Gastroesophageal sphincter (tissue), 3 donors: ENCODE results near the gene VOPP1.

Source experiments
- EP300 ChIP-seq: sonication (generic); formaldehyde crosslinking; IDR thresholded peaks from one replicate; pipeline ENCODE4 v1.6.1; 2017; ENCODE audit warnings: antibody characterized with exemption, mild to moderate bottlenecking
- POLR2A ChIP-seq, 2 donors: fragments of 450-650 bp; IDR thresholded peaks; one replicate each; pipeline ENCODE4 v1.6.1; 2017; ENCODE audit warnings: antibody characterized with exemption in 2 of 2, mild to moderate bottlenecking in 2 of 2, moderate library complexity in 1 of 2
- POLR2AphosphoS5 ChIP-seq: sonication (generic); formaldehyde crosslinking; IDR thresholded peaks from one replicate; pipeline ENCODE4 v1.6.1; 2017; ENCODE audit warnings: antibody characterized with exemption
- TF ChIP-seq, protein P1 (sequence below), 4 experiments: fragments of 200-600 bp in 2 of 4; fragments of 450-650 bp in 2 of 4; sonication (generic) in 1 of 4; IDR thresholded peaks; one replicate each; pipeline ENCODE4 v1.5.1; 2017 to 2019; ENCODE audit warnings: antibody characterized with exemption in 4 of 4, mild to moderate bottlenecking in 2 of 4, moderate library complexity in 2 of 4

DNA sequence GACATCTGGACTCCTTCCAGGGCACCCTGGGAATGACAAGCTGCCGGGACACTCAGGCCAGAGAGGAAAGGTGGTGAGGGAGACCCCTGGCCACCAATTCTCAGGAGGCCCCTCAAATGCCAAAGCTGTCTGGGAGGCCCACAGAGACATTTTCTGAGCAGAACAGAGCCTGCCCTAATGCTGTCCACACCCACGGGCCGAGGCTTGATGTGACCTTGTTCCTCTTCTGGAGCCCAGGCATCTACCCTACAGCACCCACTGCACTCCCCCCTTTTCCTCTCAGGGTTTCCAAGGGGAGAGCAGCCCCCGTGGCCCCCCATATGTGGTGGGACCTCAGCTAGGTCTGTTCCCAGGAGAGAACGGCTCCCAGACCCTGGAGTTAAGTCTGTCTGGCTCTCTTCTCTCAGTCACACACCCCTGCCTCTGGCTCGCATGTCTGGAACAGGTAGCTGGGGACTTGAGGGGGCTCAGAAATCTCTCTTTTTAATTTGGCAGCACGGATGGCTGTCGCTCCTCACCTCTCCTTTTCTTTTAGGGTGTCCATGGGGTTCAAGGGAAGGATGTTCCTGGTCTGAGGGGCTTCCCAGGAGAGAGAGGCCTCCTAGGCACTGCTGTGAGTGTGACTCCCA, 16.8 kb upstream of the VOPP1 start:
- TF ChIP-seq POLR2A (IDR thresholded peaks at IDR 0.05): no peak
- TF ChIP-seq, protein P1, sequence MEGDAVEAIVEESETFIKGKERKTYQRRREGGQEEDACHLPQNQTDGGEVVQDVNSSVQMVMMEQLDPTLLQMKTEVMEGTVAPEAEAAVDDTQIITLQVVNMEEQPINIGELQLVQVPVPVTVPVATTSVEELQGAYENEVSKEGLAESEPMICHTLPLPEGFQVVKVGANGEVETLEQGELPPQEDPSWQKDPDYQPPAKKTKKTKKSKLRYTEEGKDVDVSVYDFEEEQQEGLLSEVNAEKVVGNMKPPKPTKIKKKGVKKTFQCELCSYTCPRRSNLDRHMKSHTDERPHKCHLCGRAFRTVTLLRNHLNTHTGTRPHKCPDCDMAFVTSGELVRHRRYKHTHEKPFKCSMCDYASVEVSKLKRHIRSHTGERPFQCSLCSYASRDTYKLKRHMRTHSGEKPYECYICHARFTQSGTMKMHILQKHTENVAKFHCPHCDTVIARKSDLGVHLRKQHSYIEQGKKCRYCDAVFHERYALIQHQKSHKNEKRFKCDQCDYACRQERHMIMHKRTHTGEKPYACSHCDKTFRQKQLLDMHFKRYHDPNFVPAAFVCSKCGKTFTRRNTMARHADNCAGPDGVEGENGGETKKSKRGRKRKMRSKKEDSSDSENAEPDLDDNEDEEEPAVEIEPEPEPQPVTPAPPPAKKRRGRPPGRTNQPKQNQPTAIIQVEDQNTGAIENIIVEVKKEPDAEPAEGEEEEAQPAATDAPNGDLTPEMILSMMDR (IDR thresholded peaks at IDR 0.05): no peak
- TF ChIP-seq POLR2AphosphoS5: no peak
- no peak for TF ChIP-seq EP300
